ENCODE data around the gene VIT.

DNA sequence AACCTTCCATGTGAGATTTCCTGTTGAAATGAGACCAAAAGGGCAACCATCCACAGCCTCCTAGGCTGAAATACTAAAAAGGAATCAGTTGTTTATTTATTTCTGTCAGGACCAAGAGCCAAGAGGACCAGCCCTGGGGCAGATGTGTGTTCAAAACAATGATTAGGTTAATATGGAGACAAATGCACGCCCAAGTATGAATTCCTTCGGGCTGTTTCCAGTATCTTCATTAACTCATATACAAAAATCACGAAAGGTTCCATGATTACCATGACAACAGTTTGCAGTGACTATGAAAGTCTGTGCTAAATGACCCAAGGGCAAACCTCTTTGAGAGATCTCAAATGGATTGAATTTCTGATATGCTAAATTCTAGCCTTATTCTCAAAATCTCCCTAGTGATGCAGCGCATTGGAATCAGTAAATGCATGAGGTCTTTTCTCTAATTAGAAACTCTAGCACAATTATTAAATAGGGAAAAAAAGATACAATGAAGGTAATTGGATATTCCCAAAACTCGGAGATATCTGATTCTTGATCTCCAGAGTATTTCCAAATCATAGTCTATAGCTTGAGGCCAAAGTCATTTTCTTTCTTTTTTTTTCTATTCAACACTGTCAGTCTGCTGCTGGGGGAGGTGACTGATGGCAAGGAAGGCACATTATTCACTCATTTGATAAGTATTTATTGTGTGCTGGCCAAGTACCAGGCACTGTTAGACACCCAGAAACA is 35.6 kb downstream of the VIT start:
- TF ChIP-seq, protein P1, sequence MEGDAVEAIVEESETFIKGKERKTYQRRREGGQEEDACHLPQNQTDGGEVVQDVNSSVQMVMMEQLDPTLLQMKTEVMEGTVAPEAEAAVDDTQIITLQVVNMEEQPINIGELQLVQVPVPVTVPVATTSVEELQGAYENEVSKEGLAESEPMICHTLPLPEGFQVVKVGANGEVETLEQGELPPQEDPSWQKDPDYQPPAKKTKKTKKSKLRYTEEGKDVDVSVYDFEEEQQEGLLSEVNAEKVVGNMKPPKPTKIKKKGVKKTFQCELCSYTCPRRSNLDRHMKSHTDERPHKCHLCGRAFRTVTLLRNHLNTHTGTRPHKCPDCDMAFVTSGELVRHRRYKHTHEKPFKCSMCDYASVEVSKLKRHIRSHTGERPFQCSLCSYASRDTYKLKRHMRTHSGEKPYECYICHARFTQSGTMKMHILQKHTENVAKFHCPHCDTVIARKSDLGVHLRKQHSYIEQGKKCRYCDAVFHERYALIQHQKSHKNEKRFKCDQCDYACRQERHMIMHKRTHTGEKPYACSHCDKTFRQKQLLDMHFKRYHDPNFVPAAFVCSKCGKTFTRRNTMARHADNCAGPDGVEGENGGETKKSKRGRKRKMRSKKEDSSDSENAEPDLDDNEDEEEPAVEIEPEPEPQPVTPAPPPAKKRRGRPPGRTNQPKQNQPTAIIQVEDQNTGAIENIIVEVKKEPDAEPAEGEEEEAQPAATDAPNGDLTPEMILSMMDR (IDR thresholded peaks at IDR 0.05; ENCODE audit: low read depth, low read length, missing input control), result no peak
- TF ChIP-seq, protein P2, sequence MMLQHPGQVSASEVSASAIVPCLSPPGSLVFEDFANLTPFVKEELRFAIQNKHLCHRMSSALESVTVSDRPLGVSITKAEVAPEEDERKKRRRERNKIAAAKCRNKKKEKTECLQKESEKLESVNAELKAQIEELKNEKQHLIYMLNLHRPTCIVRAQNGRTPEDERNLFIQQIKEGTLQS (IDR thresholded peaks at IDR 0.05), result no peak
- no peak for TF ChIP-seq YY1 (IDR thresholded peaks at IDR 0.05)
- TF ChIP-seq, protein P3, sequence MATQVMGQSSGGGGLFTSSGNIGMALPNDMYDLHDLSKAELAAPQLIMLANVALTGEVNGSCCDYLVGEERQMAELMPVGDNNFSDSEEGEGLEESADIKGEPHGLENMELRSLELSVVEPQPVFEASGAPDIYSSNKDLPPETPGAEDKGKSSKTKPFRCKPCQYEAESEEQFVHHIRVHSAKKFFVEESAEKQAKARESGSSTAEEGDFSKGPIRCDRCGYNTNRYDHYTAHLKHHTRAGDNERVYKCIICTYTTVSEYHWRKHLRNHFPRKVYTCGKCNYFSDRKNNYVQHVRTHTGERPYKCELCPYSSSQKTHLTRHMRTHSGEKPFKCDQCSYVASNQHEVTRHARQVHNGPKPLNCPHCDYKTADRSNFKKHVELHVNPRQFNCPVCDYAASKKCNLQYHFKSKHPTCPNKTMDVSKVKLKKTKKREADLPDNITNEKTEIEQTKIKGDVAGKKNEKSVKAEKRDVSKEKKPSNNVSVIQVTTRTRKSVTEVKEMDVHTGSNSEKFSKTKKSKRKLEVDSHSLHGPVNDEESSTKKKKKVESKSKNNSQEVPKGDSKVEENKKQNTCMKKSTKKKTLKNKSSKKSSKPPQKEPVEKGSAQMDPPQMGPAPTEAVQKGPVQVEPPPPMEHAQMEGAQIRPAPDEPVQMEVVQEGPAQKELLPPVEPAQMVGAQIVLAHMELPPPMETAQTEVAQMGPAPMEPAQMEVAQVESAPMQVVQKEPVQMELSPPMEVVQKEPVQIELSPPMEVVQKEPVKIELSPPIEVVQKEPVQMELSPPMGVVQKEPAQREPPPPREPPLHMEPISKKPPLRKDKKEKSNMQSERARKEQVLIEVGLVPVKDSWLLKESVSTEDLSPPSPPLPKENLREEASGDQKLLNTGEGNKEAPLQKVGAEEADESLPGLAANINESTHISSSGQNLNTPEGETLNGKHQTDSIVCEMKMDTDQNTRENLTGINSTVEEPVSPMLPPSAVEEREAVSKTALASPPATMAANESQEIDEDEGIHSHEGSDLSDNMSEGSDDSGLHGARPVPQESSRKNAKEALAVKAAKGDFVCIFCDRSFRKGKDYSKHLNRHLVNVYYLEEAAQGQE (IDR thresholded peaks at IDR 0.05), result no peak
- TF ChIP-seq RAD21 (IDR thresholded peaks at IDR 0.05), result no peak
- TF ChIP-seq NR2F2 (IDR thresholded peaks at IDR 0.05), result no peak
- TF ChIP-seq, protein P4, sequence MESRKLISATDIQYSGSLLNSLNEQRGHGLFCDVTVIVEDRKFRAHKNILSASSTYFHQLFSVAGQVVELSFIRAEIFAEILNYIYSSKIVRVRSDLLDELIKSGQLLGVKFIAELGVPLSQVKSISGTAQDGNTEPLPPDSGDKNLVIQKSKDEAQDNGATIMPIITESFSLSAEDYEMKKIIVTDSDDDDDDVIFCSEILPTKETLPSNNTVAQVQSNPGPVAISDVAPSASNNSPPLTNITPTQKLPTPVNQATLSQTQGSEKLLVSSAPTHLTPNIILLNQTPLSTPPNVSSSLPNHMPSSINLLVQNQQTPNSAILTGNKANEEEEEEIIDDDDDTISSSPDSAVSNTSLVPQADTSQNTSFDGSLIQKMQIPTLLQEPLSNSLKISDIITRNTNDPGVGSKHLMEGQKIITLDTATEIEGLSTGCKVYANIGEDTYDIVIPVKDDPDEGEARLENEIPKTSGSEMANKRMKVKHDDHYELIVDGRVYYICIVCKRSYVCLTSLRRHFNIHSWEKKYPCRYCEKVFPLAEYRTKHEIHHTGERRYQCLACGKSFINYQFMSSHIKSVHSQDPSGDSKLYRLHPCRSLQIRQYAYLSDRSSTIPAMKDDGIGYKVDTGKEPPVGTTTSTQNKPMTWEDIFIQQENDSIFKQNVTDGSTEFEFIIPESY (IDR thresholded peaks at IDR 0.05), result no peak
- TF ChIP-seq JUND (IDR thresholded peaks at IDR 0.05), result no peak
- no peak for TF ChIP-seq TAF1 (conservative IDR thresholded peaks at IDR 0.05)
- no peak for TF ChIP-seq GABPA (IDR thresholded peaks at IDR 0.05 in 1 of 2, conservative IDR thresholded peaks at IDR 0.05 in 1 of 2)
- no peak for TF ChIP-seq HNF4G (IDR thresholded peaks at IDR 0.05)
- TF ChIP-seq SP1 (IDR thresholded peaks at IDR 0.05), result no peak
- TF ChIP-seq, protein P5, sequence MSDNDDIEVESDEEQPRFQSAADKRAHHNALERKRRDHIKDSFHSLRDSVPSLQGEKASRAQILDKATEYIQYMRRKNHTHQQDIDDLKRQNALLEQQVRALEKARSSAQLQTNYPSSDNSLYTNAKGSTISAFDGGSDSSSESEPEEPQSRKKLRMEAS (IDR thresholded peaks at IDR 0.05), result no peak

Measured in liver (tissue), 3 donors.